Left lung (tissue), 10 donors: ENCODE results near the gene MPPED2. TPM values are rescaled to one million over a fixed set of nuclear protein-coding genes. Genes with fewer than 3 reads are reported as not detected.

ENCODE experiments used
- ATAC-seq: fragments of 200-7000 bp; cut with Tn5 transposase; one replicate; pipeline ENCODE4 v1.9.1; 2020; ENCODE audit warnings: moderate library complexity
- DNase-seq, 4 donors: peaks; one replicate each; pipeline ENCODE4 v3.0.0-alpha.2; 2013 to 2020
- H3K27ac ChIP-seq, 2 donors: fragments of 200-600 bp; sonication (generic) in 1 of 2; one replicate each; pipeline versions ENCODE4 v1.5.0 to v1.8.0; 2020 to 2021
- H3K27me3 ChIP-seq, 2 donors: fragments of 200-600 bp; sonication (generic) in 1 of 2; one replicate each; pipeline versions ENCODE4 v1.5.0 to v1.8.0; 2020 to 2021
- H3K36me3 ChIP-seq, 2 donors: fragments of 200-600 bp; sonication (generic) in 1 of 2; one replicate each; pipeline versions ENCODE4 v1.5.0 to v1.8.0; 2020 to 2021
- H3K4me1 ChIP-seq, 2 donors: fragments of 200-600 bp; one replicate each; pipeline ENCODE4 v1.8.0; 2021
- H3K4me3 ChIP-seq, 2 donors: fragments of 200-600 bp; sonication (generic) in 1 of 2; one replicate each; pipeline versions ENCODE4 v1.5.0 to v1.8.0; 2020 to 2021; ENCODE audit warnings: mild to moderate bottlenecking in 1 of 2
- H3K9me3 ChIP-seq, 2 donors: fragments of 200-600 bp; sonication (generic) in 1 of 2; one replicate each; pipeline versions ENCODE4 v1.5.0 to v1.8.0; 2020 to 2021
- intact Hi-C, 2 donors: fragments of 100-400 bp; cut with DNase I; formaldehyde crosslinking; loops; one replicate each; pipeline versions ENCODE4 v1.11.2 to v1.14.2; 2022
- polyA plus RNA-seq, 6 donors: library from polyadenylated mRNA; unstranded; fragments of 120-200 nt; gene quantifications; one replicate each; pipeline ENCODE4 v1.2.1, GENCODE V29; 2013; ENCODE audit not compliant: insufficient read length in 6 of 6
- total RNA-seq, 2 donors: library from RNA; stranded (reverse); fragmentation: NEBNext Ultra II Directional; extraction: Animal tissue kit (Norgen Biotek cat#: 25700); gene quantifications; one replicate each; pipeline ENCODE4 v1.2.1, GENCODE V29; 2021
- TF ChIP-seq, protein P1 (sequence below), 2 donors: fragments of 200-600 bp; sonication (generic) in 1 of 2; IDR thresholded peaks; one replicate each; pipeline versions ENCODE4 v1.5.0 to v1.8.0; 2021; ENCODE audit warnings: antibody characterized with exemption in 2 of 2
- donor health status: DM: no; HTN: yes; CAD: no.
- donor health status: DM: no; HTN: no; CAD: no.

The MPPED2 gene
- total and polyA plus RNA-seq, 8 donors = 0.26 to 5.3 (median 3.2) TPM

DNA sequence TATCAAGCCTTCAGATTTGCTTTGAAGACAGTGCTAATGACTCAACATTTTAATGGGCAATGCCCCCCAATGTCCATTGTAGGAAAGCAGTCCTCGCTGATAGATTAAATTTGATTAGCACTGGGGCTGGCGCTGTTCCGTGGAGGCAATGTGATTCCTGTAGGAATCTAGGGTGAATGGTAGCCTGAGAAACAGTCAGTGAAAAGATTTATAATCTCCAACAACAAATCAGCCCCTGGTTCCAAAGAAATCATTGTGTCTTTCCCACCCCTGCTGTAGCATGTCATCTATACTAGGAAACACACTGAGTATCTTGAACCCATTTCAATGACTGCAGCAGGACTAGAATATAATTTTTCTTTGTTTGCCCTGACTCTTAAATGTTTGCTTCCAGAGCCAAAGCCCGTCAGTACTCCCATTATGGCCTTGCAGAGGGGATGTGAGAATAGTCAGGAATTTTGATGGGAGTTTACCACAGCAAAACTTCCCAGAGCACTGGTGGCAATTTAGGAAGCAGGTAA, 36.1 kb downstream of the MPPED2 start:
- TF ChIP-seq, protein P1, sequence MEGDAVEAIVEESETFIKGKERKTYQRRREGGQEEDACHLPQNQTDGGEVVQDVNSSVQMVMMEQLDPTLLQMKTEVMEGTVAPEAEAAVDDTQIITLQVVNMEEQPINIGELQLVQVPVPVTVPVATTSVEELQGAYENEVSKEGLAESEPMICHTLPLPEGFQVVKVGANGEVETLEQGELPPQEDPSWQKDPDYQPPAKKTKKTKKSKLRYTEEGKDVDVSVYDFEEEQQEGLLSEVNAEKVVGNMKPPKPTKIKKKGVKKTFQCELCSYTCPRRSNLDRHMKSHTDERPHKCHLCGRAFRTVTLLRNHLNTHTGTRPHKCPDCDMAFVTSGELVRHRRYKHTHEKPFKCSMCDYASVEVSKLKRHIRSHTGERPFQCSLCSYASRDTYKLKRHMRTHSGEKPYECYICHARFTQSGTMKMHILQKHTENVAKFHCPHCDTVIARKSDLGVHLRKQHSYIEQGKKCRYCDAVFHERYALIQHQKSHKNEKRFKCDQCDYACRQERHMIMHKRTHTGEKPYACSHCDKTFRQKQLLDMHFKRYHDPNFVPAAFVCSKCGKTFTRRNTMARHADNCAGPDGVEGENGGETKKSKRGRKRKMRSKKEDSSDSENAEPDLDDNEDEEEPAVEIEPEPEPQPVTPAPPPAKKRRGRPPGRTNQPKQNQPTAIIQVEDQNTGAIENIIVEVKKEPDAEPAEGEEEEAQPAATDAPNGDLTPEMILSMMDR (IDR thresholded peaks at IDR 0.05) = no peak
- Histone ChIP-seq H3K4me3 (no peak overlapping the region), H3K27me3 (no peaks in the 10 kb centered on the region), H3K36me3 (no peaks in the 10 kb centered on the region), H3K27ac (no peak overlapping the region), H3K4me1 (no peaks in the 10 kb centered on the region), H3K9me3 (no peaks in the 10 kb centered on the region)
- intact Hi-C loops = no loop called here
- ATAC-seq (no peak), DNase-seq (no peak)

DNA sequence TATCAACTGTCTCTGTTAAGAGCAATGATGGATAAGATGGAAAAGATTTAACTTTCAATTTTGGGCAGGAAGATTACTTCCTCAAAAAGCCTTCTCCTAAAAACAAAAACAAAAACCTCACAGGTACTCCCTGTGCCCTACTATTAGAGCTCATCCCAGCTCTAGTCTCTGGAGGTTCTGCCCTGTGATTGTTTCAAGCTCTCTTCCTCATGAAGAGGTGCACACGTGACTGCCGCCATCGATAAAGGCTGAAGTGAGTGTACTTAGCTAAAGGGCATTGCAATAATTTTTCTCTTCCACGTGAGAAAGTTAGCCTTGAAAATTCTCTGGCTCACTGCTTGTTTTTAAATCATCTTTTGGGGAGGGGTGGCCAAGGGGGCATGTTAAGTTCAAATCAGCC, 36.6 kb downstream of the MPPED2 start:
- DNase-seq = no peak
- Histone ChIP-seq H3K4me3 (no peak overlapping the region), H3K27ac (no peak overlapping the region), H3K27me3 (no peaks in the 10 kb centered on the region), H3K9me3 (no peaks in the 10 kb centered on the region), H3K36me3 (no peaks in the 10 kb centered on the region), H3K4me1 (no peaks in the 10 kb centered on the region)
- intact Hi-C loops = no loop called here
- TF ChIP-seq, protein P1 (IDR thresholded peaks at IDR 0.05) = no peak
- no peak for ATAC-seq

DNA sequence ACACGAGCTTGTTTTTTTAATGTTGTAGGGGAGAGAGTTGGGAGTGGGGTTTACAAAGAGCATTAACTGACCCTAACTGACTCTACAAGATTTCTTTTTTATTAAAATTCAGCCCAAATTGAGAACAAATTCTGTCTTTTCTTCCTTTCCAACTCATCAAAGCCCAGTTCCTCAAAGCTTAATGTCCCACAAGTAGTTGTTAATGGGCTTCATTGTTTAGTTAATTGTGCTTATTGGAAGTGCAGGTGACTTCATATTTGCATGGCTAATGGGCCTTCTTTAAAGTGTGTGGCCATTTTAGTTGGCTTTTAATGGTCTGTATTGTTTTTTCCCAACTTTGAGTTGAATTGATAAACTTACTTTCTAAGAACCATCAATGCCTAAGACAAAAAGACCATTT, 39.8 kb downstream of the MPPED2 start:
- Histone ChIP-seq H3K27ac (no peak overlapping the region), H3K4me3 (no peak overlapping the region), H3K27me3 (no peaks in the 10 kb centered on the region), H3K9me3 (no peaks in the 10 kb centered on the region), H3K4me1 (no peaks in the 10 kb centered on the region), H3K36me3 (no peaks in the 10 kb centered on the region)
- intact Hi-C loops = no loop called here
- TF ChIP-seq, protein P1 (IDR thresholded peaks at IDR 0.05) = no peak
- no peak for DNase-seq
- no peak for ATAC-seq

DNA sequence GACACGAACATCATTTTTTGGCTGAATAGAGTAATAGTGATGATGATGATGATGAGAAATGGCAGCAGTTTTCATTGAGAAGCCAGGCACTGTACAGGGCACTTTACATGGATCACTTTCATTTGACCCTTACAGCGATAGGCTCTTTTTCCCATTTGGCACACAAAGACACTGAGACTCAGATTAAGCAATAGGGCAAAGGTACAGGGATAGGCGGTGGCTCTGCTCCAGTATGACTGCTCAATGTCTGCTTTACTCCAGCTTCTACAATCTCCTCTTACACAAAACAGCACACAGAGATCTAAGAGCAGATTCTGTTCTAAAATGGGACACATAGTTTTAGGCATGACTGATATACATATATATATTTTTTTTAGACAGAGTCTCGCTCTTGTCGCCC, 40.6 kb downstream of the MPPED2 start:
- TF ChIP-seq, protein P1 (IDR thresholded peaks at IDR 0.05) = no peak
- H3K4me3 ChIP-seq = no peak overlapping the region
- no peaks in the 10 kb centered on the region for H3K9me3 ChIP-seq
- no peaks in the 10 kb centered on the region for H3K36me3 ChIP-seq
- intact Hi-C loops = no loop called here
- H3K27ac ChIP-seq = no peak overlapping the region
- ATAC-seq = no peak
- H3K27me3 ChIP-seq = no peaks in the 10 kb centered on the region
- no peak for DNase-seq
- H3K4me1 ChIP-seq = no peaks in the 10 kb centered on the region

DNA sequence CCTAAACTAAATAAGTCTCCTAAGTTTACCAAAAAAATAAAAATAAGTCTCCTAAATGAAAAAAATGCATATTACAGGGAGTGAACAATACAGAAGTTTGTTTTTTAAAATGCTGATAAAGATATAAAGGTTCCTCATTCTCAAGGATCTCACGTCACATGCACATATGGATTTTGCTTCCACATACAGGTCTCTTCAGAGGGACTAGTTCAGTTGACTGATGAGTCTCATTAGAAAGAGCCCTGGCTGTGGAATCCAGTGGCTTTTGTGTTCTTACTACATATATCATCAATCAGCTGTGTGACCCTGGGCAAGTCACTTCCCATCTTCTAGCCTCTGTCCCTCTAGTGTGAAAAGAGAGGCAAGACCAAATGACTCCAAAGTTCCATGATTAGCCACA, 43.1 kb downstream of the MPPED2 start:
- ATAC-seq = no peak
- intact Hi-C loops = no loop called here

More for the DNA sequence above, 43.1 kb downstream of the MPPED2 start:
- H3K4me1 ChIP-seq = no peaks in the 10 kb centered on the region
- H3K36me3 ChIP-seq = no peaks in the 10 kb centered on the region
- no peak for DNase-seq
- no peaks in the 10 kb centered on the region for H3K27me3 ChIP-seq
- no peak overlapping the region for H3K4me3 ChIP-seq
- H3K9me3 ChIP-seq = no peaks in the 10 kb centered on the region
- no peak overlapping the region for H3K27ac ChIP-seq
- TF ChIP-seq, protein P1 (IDR thresholded peaks at IDR 0.05) = no peak
